Testis (tissue), 3 donors: ENCODE measurements around the gene GAK. TPM values are rescaled to one million over a fixed set of nuclear protein-coding genes. Genes with fewer than 3 reads are reported as not detected.

Experiments
- DNase-seq: peaks from one replicate; pipeline ENCODE4 v3.0.0-alpha.2; 2019
- H3K27ac ChIP-seq, 2 donors: fragments of 200-600 bp; sonication (generic); one replicate each; pipeline ENCODE4 v1.5.1; 2019
- H3K27me3 ChIP-seq: fragments of 200-600 bp; sonication (generic); one replicate; pipeline ENCODE4 v1.5.1; 2019
- H3K36me3 ChIP-seq: fragments of 200-600 bp; sonication (generic); one replicate; pipeline ENCODE4 v1.5.1; 2017; ENCODE audit warnings: low read depth; ENCODE audit errors: missing control alignments
- H3K4me1 ChIP-seq: fragments of 200-600 bp; sonication (generic); one replicate; pipeline ENCODE4 v1.5.1; 2019
- H3K4me3 ChIP-seq, 2 donors: fragments of 200-600 bp; sonication (generic); one replicate each; pipeline ENCODE4 v1.5.1; 2017 to 2019
- H3K9me3 ChIP-seq: fragments of 200-600 bp; sonication (generic); one replicate; pipeline ENCODE4 v1.5.1; 2017
- CTCF ChIP-seq, 3 experiments: fragments of 450-650 bp in 2 of 3; fragments of 200-600 bp in 1 of 3; sonication (generic) in 1 of 3; IDR thresholded peaks; one replicate each; pipeline ENCODE4 v1.5.1; 2016 to 2019; ENCODE audit warnings: antibody characterized with exemption in 3 of 3, mild to moderate bottlenecking in 2 of 3, moderate library complexity in 1 of 3
- POLR2A ChIP-seq: fragments of 450-650 bp; IDR thresholded peaks from one replicate; pipeline ENCODE4 v1.6.1; 2017; ENCODE audit warnings: antibody characterized with exemption, mild to moderate bottlenecking, moderate library complexity
- WGBS, 2 donors: methylation state at CpG; one replicate each; pipeline ENCODE4 v1.1.5; 2018; 5-methylcytosine and 5-hydroxymethylcytosine counted together
- intact Hi-C: fragments of 100-400 bp; cut with DNase I; formaldehyde crosslinking; loops from one replicate; pipeline ENCODE4 v1.15.1; 2023; ENCODE audit warnings: low total_unique reads
- polyA plus RNA-seq: library from polyadenylated mRNA; stranded (reverse); fragments of 350-450 nt; fragmentation: Illumina TruSeq; extraction: RNeasy Lipid Tissue Mini Kit (QIAGEN cat#74804); gene quantifications from one replicate; pipeline ENCODE4 v1.2.3, GENCODE V29; 2014; ENCODE audit warnings: low read depth, low replicate concordance; ENCODE audit not compliant: insufficient read depth
- total RNA-seq, 2 donors: library from RNA; depleted of rRNA; stranded (reverse); fragments of >200 nt; gene quantifications; one replicate each; pipeline ENCODE4 v1.2.3, GENCODE V29; 2016

The GAK gene
- total and polyA plus RNA-seq, 3 donors from 2014 or later = 130 to 229 (median 226) TPM

- Histone ChIP-seq H3K27me3 (no peaks in the 10 kb centered on the region), H3K9me3 (no peaks in the 10 kb centered on the region), H3K36me3 (no peaks in the 10 kb centered on the region), H3K4me3 (no peak overlapping the region), H3K27ac (no peak overlapping the region), H3K4me1 (no peaks in the 10 kb centered on the region)
- intact Hi-C loops = no loop called here
- DNase-seq = no peak
- no peak for TF ChIP-seq CTCF (IDR thresholded peaks at IDR 0.05)
- TF ChIP-seq POLR2A = no peak
- 92 to 94% methylated on average over 5 to 13 of the region's 13 CpGs for WGBS, 2 donors
Measured at GRCh38 chr4:859496-859895, 72.6 kb downstream of the GAK start.

- intact Hi-C loops = no loop called here
- no peaks in the 10 kb centered on the region for H3K27me3 ChIP-seq
- no peak for TF ChIP-seq POLR2A
- TF ChIP-seq CTCF (IDR thresholded peaks at IDR 0.05) = no peak
Measured at GRCh38 chr4:858831-859451, 73.2 kb downstream of the GAK start.

GRCh38 chr4:858041-858481 is 74.1 kb downstream of the GAK start:
- no peak for TF ChIP-seq CTCF (IDR thresholded peaks at IDR 0.05)
- no peak for TF ChIP-seq POLR2A
- WGBS, 2 donors = 88 to 94% methylated on average over 17 of the region's 17 CpGs
- H3K4me1 ChIP-seq = no peaks in the 10 kb centered on the region
- intact Hi-C loops = no loop called here
- no peak for DNase-seq
- no peak overlapping the region for H3K4me3 ChIP-seq
- H3K36me3 ChIP-seq = no peaks in the 10 kb centered on the region
- no peaks in the 10 kb centered on the region for H3K9me3 ChIP-seq
- H3K27ac ChIP-seq = no peak overlapping the region
- no peaks in the 10 kb centered on the region for H3K27me3 ChIP-seq

More at GRCh38 chr4:858831-859451, 73.2 kb downstream of the GAK start:
- Histone ChIP-seq H3K4me3 (no peak overlapping the region), H3K36me3 (no peaks in the 10 kb centered on the region), H3K4me1 (no peaks in the 10 kb centered on the region), H3K27ac (no peak overlapping the region), H3K9me3 (no peaks in the 10 kb centered on the region)
- no peak for DNase-seq
- 94 to 100% methylated on average over 2 to 31 of the region's 31 CpGs for WGBS, 2 donors

GRCh38 chr4:857461-857860 is 74.7 kb downstream of the GAK start:
- no peaks in the 10 kb centered on the region for H3K36me3 ChIP-seq
- no peaks in the 10 kb centered on the region for H3K27me3 ChIP-seq
- TF ChIP-seq CTCF (IDR thresholded peaks at IDR 0.05) (no peak), POLR2A (no peak)
- intact Hi-C loops = no loop called here
- H3K27ac ChIP-seq = no peak overlapping the region
- H3K4me3 ChIP-seq = no peak overlapping the region
- H3K9me3 ChIP-seq = no peaks in the 10 kb centered on the region
- H3K4me1 ChIP-seq = no peaks in the 10 kb centered on the region
- DNase-seq = no peak
- 90 to 91% methylated on average over 11 of the region's 11 CpGs for WGBS, 2 donors
